ENCODE measurements around the gene TRPC4AP.

The TRPC4AP gene

DNA sequence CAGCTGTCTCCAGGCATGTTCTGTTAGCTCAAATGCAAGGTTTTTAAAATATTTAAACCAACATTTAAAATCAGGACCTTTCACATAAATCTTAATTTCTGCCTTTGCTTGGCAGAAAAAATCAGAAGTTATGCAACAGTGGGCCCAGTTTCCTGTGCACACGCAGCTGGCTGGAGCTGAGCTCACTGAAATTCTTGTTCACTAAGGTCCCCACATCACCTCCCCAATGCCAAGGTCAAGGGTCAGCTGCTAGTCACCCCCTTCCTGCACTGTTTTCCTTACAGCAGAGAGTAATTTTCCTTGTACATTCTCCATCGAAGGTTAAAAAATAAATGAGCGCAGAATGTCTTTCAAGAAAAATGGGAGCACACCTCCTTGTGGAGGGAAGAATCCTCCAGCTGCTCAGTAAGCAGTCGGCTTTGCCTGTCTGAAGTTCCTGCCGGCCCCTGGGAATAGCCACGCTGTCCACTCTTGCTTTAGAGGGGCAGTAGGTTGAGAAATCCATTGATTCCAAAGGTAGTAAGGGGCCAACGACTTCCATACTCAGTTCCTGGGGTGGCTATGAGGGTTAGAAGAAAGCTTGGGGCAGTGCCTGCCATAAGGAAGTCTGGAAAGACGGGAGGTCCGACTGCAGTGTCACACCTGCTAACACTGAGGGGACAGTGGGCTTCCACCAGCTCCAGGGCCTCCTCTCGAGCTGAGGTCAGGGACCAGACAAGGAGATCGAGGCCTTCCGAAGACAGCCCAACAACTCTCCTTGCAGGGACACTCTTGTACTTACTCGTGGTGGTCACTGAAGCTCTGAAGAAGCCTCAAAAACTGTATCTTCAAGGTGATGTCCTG lies 80.2 kb downstream of the TRPC4AP start:
- DNase-seq, result no peak

DNA sequence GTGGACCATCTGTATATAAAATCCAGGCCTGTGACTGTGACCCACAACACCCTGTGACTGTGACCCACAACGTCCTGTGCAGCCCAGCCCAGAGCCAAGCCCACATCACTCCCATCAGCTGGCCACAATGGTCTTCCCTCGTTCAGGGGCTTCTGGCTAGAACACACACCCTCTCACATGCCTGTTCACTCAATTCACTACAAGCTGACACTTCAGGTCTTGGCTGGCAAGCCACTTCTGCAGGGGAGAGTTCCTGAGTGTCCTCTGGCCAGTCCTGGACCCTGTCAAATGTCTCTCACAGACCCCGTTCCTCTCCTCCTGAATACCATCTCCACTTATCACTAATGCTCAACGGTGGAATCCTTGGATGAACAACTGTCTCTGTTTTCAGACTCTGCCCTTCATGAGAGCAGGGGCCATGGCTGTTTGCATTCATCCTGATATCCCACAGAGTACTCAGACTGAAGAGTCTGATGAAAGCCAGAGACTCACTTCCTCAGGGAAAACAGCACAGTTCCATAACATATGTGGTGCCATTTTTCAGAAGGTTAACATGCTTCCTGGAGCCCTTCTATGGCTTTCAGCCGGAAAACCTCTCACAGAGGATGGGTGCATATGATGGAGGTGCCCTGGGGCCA lies 80.9 kb downstream of the TRPC4AP start:
- no peak for DNase-seq

DNA sequence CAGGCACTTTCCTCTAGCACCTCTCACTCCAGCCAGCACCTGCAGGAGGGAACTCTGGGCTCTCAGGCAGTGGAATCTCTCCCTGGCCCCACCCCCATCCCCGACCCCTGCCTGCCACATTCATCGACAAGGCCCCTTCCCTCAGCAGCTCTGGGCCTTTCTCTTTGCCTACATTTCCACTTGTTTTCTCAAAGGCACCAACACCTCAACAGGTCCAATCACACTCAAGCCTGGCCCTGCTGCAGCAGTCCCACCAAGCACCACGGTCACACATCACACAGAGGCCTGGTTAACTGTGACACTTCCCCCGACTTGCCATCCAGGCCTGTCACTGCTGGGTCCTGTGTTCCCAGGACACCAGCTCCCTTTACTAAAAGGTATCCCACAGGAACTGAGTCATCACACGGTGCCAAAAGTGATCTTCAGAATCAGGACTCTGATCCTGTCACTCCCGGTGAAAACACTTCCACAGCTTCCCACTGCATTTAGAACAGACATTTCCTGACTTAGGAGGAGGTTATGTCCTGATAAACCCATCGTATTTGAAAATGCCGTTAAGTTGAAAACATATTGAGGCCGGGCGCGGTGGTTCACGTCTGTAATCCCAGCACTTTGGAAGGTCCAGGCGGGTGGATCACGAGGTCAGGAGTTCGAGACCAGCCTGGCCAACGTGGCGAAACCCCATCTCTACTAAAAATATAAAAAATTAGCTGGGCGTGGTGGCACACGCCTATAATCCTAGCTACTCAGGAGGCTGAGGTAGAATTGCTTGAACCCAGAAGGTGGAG lies 82.0 kb downstream of the TRPC4AP start:
- DNase-seq, result no peak

DNA sequence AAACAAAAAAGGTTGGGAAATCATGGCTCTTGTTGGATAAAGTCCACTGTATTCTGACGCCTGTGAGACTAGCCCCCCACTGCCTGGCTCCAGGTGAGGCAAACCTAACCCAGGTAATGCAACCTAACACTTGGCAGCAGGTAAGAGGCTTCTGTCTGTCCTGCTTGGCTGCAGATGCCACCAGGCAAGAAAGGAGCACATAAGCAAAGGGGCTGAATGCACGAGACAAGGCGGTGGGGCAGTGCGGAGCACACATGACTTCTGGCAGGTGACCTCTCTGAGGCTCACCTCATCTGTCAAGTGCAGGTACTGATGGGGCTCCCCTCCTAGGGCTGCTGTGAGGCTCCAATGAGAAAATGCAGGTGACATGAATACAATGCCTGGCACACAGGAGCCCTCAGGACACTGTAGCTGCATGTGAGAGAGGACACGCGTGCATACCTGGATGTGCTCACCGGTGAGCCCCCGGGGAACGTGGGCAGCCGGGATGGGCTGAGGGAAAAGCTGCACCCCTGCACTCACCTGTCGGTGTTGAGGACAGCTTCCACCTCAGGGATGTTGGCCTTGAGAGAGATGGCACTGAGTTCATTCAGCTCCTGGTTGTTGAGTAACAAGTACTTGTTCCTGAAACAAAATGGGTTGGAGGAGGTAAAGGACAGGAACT lies 82.8 kb downstream of the TRPC4AP start:
- no peak for DNase-seq

DNA sequence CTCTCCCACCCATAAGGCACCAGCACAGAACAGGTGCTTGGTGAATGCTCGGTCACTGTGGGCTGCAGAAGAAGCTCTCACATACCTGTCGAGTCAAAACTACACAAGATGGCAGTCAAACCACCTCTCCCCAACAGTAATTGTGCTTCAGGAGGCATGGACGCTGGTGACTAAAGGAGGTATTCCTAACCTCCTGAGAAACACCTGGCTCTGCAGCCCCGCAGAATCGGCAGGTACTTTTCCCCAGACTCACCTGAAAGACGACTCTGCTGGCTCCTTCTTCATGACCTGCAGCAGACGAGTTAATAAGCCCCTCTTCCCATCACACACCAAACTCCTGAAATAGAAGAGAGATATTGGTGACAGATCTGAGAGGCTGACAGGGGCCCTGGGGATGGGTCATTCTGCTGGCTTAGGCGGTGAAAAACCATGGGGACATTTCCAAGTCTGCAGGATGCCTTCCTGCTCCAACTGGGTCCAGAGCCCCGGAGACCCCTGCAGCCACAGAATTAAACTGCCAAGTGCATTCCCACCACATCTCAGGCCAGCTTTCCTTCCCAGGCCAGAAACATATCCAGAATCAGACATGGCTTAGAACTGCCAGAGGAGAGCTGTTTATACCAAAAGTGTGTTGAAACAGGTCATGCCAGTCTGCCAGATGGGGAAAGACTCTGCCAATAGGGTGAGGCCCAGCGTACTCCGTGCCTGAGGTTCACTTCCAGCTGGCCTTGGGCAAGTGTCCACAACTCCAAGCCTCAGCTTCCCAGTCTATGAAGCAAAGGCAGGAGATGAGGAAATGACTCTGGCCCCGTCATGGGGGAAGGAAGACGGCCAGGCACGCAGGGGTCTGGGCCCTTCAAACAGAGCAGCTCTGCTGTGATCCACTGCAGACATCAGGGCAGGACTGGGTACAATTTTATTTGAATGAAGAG lies 83.9 kb downstream of the TRPC4AP start:
- no peak for DNase-seq

DNA sequence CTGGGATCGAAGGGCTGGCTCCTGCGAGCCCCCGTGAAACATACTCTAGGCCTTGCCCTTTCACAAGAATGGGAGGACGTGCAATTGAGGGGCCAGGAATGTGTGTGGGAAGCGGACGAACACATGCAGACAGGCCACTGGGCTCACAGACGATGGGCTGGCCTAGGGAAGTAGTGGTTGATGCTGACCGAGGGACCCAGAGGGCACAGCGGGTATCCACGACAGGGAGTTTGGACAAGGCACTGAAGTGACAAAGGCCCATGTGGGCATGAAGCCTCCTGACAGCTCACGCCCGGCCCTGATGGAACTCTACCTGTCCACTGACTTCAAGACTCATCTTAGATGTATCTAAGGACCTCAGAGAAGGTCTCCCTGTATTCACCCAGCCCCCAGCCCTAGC lies 84.7 kb downstream of the TRPC4AP start:
- DNase-seq, result no peak

DNA sequence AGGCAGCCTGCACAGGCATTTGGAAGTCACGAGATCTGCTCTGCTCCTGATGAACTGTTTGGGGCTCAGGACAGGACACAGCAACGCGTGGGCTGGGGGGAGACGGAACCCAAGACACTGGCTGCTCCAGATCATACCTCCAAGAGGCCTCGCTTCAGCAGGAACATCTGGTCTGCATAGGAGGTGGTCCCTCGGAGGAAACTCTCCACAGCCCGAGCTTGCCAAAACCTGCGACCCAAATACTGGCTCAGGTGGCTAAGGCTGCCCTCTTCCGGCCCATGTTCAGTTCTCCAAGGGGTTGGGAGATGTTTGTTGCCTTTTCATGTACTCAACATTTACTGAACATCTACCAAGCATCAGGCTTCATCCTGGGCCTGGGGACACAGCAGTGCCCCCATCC lies 85.2 kb downstream of the TRPC4AP start:
- no peak for DNase-seq

DNA sequence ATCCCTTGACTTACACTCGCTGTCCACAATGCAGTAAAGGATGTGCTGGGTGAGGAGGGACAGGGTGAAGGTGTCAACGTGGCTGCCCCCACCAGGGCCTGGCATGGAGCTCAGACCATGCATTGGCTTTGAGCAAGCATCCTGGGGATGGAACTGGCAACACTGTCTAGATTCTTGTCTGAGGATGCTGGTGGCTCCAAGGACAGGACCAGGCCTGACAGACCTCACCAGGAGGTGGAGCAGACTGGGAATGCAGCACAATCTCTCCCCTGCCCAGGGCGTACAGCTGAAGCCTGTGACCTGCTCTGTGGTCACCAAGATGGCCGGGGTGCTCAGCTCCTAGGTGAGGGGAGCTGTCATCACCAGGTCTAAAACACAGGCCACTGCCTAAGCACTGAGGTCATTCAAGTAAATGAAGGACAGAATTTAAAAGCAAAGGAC lies 86.1 kb downstream of the TRPC4AP start:
- no peak for DNase-seq

DNA sequence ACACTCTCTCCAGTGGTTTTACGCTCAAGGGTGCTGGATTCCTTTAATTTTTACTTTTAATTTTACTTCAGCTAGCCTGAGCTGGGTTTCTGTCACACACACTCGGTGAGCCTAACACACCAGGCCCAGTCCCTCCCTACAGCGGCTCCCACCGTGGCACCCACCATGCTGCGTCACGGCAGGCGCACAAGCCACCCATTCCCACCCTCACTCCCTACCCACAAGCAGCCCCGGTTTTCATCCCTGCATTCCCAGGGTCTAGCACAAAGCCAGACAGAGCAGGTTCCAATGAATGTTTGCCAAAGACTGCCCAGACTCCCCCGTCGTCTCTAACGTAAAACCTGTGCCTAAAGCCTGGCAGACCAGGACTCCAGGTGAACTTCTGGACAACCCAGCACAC lies 86.6 kb downstream of the TRPC4AP start:
- no peak for DNase-seq

DNA sequence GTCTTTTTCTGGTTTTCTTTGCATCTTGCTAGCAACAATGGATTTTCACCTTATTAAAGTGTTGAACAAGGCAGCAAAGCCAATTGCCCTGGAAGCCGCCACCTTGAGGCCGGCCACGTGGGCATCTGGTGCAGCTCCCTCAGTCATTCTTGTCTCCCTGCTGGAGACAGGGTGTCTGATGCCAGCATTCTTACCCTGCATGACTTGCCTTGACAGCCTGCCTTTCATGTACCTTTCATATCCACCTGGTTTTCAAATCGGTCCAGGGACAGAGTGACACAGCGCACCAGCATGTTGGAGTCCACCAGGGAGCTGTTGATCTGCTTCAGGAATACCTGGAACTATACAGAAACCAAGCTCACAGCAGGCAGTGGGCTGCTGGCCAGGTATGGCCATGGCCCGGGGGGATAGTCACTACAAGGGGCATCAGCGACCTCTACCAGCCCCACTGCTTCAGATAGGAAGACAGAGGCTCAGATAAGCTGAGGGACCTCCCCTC lies 87.1 kb downstream of the TRPC4AP start:
- DNase-seq, result no peak

DNA sequence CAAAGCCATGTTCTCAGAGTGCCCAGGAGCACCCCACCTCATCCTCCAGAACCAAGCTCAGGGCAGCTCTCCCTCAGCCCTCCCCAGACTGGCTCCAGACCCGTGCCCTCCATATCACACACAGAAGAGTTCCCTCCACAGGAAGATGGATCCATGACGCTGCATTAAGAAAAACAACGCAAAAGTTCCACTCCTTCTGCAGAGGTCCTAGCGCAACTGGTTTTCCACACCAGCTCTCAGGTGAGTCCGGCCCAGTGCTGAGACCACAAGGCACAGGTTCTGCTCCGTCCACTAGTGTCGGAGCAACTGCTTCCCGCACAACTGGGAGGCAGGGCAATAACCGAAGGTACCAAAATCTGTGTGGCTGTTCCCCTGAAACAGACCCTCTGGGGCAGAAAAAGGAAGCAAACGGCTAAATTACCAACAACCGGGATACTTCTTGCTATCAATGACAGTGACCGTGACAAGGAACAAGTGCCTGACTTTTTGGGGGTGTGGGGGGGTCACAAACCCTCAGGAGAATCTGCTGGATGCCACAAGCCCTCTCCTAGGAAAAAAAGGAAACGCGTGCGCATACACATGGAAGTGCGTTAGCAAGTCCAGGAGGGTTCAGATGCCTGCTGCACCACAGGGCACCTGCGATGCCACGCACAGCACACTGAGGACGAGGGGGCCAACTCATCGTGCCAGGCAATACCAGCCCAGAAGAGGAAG lies 87.7 kb downstream of the TRPC4AP start:
- no peak for DNase-seq

DNA sequence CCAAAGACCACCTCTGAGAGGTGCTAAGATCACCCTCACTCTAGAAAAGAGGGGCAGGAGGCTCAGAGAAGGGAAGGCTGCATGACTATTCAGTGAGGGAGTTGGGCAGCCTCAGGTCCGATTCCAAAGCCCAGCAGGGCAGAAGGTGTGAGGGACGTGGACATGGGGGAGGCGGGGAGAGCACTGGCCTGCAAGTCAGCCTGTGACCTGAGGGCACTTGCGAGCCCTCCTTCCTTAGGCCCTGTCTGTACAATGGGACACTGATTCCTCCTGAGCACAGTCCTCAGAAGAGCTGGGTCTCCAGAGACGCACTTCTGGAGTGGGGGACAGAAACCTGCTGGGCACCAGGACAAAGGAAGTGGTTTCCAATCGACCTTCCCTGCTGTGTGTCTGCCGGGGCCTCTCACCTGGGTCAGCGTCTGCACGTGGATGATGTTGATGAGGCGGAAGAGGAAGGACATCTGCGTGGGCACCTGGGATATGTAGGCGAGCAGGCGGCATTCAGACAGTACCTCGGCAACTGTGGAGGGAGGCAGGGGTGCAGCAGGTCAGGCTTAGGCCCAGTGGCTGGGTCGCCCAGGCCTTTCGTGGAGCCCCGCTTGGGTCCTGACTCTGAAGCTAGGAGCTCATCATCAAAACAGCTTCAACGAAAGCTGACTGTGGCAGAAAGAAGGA lies 88.4 kb downstream of the TRPC4AP start:
- no peak for DNase-seq

DNA sequence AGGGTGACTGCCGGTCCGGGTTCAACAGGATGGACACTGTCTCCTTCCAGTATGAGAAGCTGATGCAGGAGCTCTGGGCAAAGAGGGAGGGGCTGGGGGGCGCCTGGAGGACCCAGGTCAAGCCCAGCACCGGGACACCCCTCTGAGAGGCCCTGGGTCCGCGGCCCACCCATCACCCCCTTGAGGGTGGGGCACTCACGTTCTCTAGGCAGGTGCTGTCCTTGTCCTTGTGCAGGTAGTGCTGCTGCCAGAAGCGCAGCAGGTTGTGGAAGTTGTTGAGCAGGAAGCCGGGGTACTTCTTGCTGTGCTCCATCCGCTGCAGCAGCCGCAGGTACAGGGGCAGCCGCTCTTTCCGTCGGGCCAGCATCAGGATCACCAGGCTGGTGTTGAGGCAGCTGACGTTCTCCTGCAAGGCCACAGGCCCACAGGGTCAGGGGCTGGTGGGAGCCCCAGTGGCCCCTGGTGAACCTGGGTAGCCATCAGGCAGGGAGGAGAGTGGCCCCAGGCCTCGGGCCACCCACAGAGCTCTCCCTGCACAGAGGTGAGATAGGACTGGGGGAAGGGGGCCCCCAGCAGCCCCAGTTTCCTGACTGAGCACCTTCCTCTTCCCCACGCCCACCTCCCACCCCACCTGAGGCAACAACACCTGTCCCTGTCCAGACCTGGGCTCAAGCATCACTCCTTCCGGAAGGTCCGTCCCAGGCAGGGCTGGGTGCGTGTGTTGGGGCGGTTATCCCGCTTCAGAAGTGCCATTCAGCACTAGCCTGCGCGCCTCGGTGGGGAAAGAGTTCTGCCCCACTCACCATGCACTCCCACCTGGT lies 89.2 kb downstream of the TRPC4AP start:
- DNase-seq, result no peak

DNA sequence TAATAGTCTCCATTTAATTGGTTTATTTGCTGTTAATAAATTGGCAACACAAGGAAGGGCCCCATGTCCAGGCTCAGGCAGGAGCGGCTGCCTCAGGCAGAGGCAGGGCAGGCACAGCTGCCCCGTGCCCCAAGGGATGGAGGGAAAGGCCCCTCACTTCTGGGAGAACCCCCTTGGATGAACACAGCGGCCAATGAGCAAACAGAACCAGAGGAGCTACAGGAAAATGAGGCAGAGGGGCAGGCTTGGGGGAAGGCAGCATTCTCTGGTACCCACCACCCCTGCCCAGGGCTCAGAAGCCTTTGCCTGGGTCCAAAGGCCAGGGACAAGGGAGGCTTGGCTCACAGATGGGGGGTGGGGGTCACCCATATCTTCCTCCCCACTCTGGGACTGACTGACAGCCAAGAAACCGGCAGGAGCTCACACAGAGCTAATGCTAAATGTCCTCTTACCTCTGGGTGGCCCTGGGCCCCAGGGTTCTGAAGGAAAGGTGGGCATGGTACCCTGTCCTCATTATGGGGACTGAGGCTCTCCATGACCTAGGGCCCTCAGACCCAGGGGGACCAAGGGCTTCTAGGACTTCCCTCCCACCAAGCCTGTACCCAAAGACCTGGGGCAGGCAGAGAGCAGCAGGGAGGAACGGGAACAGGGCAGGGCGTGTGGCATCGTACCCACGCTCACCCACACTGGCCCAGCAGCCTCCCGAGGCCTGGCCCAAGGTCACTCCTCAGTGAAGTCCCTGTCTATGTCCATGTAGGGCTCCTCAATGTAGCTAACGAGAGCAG lies 90.0 kb downstream of the TRPC4AP start:
- DNase-seq, result no peak

DNA sequence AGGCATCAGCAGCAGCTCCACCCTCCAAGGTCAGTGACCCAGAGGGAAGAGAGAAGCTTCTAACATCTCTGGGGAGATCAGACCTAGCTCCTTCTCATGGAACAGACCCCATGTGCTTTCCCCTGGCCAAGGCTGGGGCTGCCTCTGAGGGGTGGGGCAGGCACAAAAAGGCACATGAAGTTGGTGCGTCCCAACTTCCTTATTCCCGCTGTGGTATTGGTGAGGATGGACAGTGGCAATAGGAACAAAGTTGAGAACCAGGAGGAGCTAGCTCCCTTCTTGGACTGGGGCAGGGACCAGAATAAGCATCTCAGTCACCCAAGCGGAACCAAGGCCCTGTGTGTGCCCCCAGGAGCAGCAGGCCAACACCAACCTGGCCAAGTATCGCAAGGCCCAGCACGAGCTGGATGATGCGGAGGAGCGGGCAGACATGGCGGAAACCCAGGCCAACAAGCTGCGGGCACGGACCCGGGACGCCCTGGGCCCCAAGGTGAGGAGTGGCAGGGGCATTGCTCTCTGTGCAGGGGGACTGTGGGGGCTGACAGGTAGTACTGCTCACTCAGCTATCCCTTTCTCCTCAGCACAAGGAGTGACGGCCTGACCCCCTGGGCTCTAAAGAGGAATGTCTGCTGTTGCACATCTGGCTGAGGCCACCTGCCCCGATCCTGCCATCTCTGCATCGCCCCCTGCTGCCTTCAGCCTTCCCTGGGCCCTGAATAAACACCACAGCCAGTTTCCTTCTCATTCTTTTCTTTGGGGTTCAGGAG lies 90.8 kb downstream of the TRPC4AP start:
- no peak for DNase-seq

DNA sequence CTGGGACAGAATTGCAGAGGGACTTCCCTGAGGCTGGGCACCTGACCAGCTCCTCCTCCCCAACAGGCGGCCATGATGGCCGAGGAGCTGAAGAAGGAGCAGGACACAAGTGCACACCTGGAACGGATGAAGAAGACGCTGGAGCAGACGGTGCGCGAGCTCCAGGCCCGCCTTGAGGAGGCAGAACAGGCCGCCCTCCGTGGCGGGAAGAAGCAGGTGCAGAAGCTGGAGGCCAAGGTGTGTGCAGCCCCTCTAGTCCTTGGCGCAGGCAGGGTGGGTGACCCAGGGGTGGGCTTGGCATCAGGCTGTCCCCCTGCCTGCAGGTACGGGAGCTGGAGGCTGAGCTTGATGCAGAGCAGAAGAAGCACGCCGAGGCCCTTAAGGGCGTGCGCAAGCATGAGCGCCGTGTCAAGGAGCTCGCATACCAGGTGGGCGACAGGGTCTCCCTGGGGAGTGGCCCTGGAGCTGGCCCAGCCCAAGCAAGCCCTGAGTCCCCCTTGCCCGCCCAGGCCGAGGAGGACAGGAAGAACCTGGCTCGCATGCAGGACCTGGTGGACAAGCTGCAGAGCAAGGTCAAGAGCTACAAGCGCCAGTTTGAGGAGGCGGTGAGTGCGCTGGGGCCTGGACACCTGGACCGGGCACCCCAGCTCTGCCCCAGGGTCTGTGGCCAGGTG lies 91.5 kb downstream of the TRPC4AP start:
- no peak for DNase-seq

DNA sequence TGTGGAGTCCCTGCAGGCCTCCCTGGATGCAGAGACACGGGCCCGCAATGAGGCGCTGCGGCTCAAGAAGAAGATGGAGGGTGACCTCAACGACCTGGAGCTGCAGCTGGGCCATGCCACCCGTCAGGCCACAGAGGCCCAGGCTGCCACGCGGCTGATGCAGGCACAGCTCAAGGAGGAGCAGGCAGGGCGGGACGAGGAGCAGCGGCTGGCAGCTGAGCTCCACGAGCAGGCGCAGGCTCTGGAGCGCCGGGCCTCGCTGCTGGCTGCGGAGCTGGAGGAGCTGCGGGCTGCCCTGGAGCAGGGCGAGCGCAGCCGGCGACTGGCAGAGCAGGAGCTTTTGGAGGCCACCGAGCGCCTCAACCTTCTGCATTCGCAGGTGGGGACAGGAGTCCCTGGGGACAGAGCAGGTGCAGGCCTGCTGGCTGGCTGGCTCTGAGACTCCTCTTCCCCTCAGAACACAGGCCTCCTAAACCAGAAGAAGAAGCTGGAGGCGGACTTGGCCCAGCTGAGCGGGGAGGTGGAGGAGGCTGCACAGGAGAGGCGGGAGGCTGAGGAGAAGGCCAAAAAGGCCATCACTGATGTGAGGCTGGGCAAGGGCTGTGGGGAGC lies 92.2 kb downstream of the TRPC4AP start:
- DNase-seq, result no peak
